ENCODE data around the gene NTNG2. TPM values are rescaled to one million over a fixed set of nuclear protein-coding genes. Genes with fewer than 3 reads are reported as not detected.

NTNG2 gene
- total and polyA plus RNA-seq, 2 donors (not counting 1 experiment from before 2014, with no cell fraction given), result 1.3 to 2.1 TPM

GRCh38 chr9:132163876-132164603 is 2.2 kb downstream of the NTNG2 start:
- Histone ChIP-seq H3K4me1 (ENCODE audit: control insufficient read depth, extremely low read depth, insufficient read depth, low read length) (peaks cover 4% of the 10 kb centered on the region), H3K4me2 (ENCODE audit: extremely low read depth, insufficient read depth, low read length) (no peak overlapping the region), H3K79me2 (ENCODE audit: control insufficient read depth, insufficient read depth, low read length) (no peaks in the 10 kb centered on the region), H3K36me3 (ENCODE audit: control insufficient read depth, insufficient read depth, low read length) (no peaks in the 10 kb centered on the region), H4K20me1 (ENCODE audit: control insufficient read depth, extremely low read depth, insufficient read depth, low read length) (no peaks in the 10 kb centered on the region), H2AFZ (ENCODE audit: low read length) (no peak overlapping the region), H3K4me3 (replicated peaks in 1 of 4; ENCODE audit: control extremely low read depth in 1 of 4, insufficient read depth in 1 of 4, low read depth in 3 of 4, low read length in 4 of 4) (no peak overlapping the region), H3K27me3 (ENCODE audit: control insufficient read depth, insufficient read depth, low read length) (peaks cover 28% of the 10 kb centered on the region), H3K9ac (ENCODE audit: insufficient read depth, low read length) (no peak overlapping the region), H3K9me3 (ENCODE audit: control insufficient read depth, insufficient read depth, low read depth, low read length) (no peaks in the 10 kb centered on the region), H3K27ac (ENCODE audit: insufficient read depth, low read length) (no peak overlapping the region)
- TF ChIP-seq CTCF (conservative IDR thresholded peaks at IDR 0.05 in 1 of 2, IDR thresholded peaks at IDR 0.05 in 1 of 2; ENCODE audit: low read depth in 1 of 2, low read length in 2 of 2) (no peak), EZH2 (IDR thresholded peaks at IDR 0.05; ENCODE audit: low read length, missing control alignments) (peak; percentile 86)
- no peak for DNase-seq (ENCODE audit: low read depth in 2 of 2)

GRCh38 chr9:132164604-132165362 is 2.9 kb downstream of the NTNG2 start:
- peaks cover 21% of the 10 kb centered on the region for H3K27me3 ChIP-seq (ENCODE audit: control insufficient read depth, insufficient read depth, low read length)
- no peak for TF ChIP-seq EZH2 (IDR thresholded peaks at IDR 0.05; ENCODE audit: low read length, missing control alignments)
- no peak overlapping the region for H2AFZ ChIP-seq (ENCODE audit: low read length)
- no peaks in the 10 kb centered on the region for H3K79me2 ChIP-seq (ENCODE audit: control insufficient read depth, insufficient read depth, low read length)
- no peak overlapping the region for H3K4me3 ChIP-seq (replicated peaks in 1 of 4; ENCODE audit: control extremely low read depth in 1 of 4, insufficient read depth in 1 of 4, low read depth in 3 of 4, low read length in 4 of 4)
- no peaks in the 10 kb centered on the region for H3K9me3 ChIP-seq (ENCODE audit: control insufficient read depth, insufficient read depth, low read depth, low read length)
- no peaks in the 10 kb centered on the region for H4K20me1 ChIP-seq (ENCODE audit: control insufficient read depth, extremely low read depth, insufficient read depth, low read length)
- H3K4me2 ChIP-seq (ENCODE audit: extremely low read depth, insufficient read depth, low read length), result no peak overlapping the region
- peaks cover 4% of the 10 kb centered on the region for H3K4me1 ChIP-seq (ENCODE audit: control insufficient read depth, extremely low read depth, insufficient read depth, low read length)
- H3K9ac ChIP-seq (ENCODE audit: insufficient read depth, low read length), result no peak overlapping the region
- peak in 1 of 2 donors; percentile 86 for DNase-seq (ENCODE audit: low read depth in 2 of 2)
- H3K27ac ChIP-seq (ENCODE audit: insufficient read depth, low read length), result no peak overlapping the region
- H3K36me3 ChIP-seq (ENCODE audit: control insufficient read depth, insufficient read depth, low read length), result no peaks in the 10 kb centered on the region

GRCh38 chr9:132166599-132166998 is 4.7 kb downstream of the NTNG2 start:
- Histone ChIP-seq H3K4me3 (replicated peaks in 1 of 4; ENCODE audit: control extremely low read depth in 1 of 4, insufficient read depth in 1 of 4, low read depth in 3 of 4, low read length in 4 of 4) (no peak overlapping the region), H3K36me3 (ENCODE audit: control insufficient read depth, insufficient read depth, low read length) (no peaks in the 10 kb centered on the region), H3K4me2 (ENCODE audit: extremely low read depth, insufficient read depth, low read length) (no peak overlapping the region), H3K27me3 (ENCODE audit: control insufficient read depth, insufficient read depth, low read length) (peaks cover 19% of the 10 kb centered on the region), H2AFZ (ENCODE audit: low read length) (no peak overlapping the region), H3K79me2 (ENCODE audit: control insufficient read depth, insufficient read depth, low read length) (no peaks in the 10 kb centered on the region), H3K9ac (ENCODE audit: insufficient read depth, low read length) (no peak overlapping the region), H3K9me3 (ENCODE audit: control insufficient read depth, insufficient read depth, low read depth, low read length) (no peaks in the 10 kb centered on the region), H3K27ac (ENCODE audit: insufficient read depth, low read length) (no peak overlapping the region), H3K4me1 (ENCODE audit: control insufficient read depth, extremely low read depth, insufficient read depth, low read length) (peaks cover 2% of the 10 kb centered on the region), H4K20me1 (ENCODE audit: control insufficient read depth, extremely low read depth, insufficient read depth, low read length) (no peaks in the 10 kb centered on the region)
- TF ChIP-seq EZH2 (IDR thresholded peaks at IDR 0.05; ENCODE audit: low read length, missing control alignments), result no peak
- TF ChIP-seq CTCF (conservative IDR thresholded peaks at IDR 0.05 in 1 of 2, IDR thresholded peaks at IDR 0.05 in 1 of 2; ENCODE audit: low read depth in 1 of 2, low read length in 2 of 2), result peak in 1 of 2 donors; percentile 27
- DNase-seq (ENCODE audit: low read depth in 2 of 2), result no peak
